Middle frontal gyrus (tissue), 1 donor: ENCODE measurements around the gene TAS2R31.
"Not testable (repeated sequence)": the region's sequence is repeated elsewhere in the genome, so short reads cannot be mapped to it uniquely, and the experiment has no call there.

Source experiments
- DNase-seq: peaks from one replicate; pipeline ENCODE4 v3.0.0-alpha.2; 2015; ENCODE audit warnings: low spot score; ENCODE audit errors: extremely low spot score

Gene TAS2R31

GRCh38 chr12:11031307-11031706, at the start of gene TAS2R31:
Gene TAS2R31 (minus strand): TSS chr12:11031407. CDS start chr12:11031335, 72 bp downstream.
- DNase-seq = no peak

- no peak for DNase-seq
These were observed 47.0 kb upstream of the TAS2R31 start for GRCh38 chr12:11078246-11078645.

- DNase-seq = no peak
These were observed 44.4 kb upstream of the TAS2R31 start for GRCh38 chr12:11075642-11076041.

GRCh38 chr12:11071414-11071813, 40.2 kb upstream of the TAS2R31 start:
- no peak for DNase-seq

GRCh38 chr12:11070999-11071398, 39.8 kb upstream of the TAS2R31 start:
- no peak for DNase-seq

GRCh38 chr12:11069854-11070365, 38.7 kb upstream of the TAS2R31 start:
- DNase-seq = no peak

- no peak for DNase-seq
These were observed 36.3 kb upstream of the TAS2R31 start for GRCh38 chr12:11067514-11067913.

- DNase-seq = not testable (repeated sequence)
These were observed 31.0 kb upstream of the TAS2R31 start, which contains the start of gene TAS2R46 for GRCh38 chr12:11062194-11062593. Gene TAS2R46 (minus strand): TSS chr12:11062294. CDS start chr12:11062294, 0 bp downstream.

- DNase-seq = no peak
These were observed 28.6 kb upstream of the TAS2R31 start for GRCh38 chr12:11059784-11060183.

GRCh38 chr12:11059041-11059440, 27.8 kb upstream of the TAS2R31 start:
- DNase-seq = no peak

- DNase-seq = no peak
These were observed 24.1 kb upstream of the TAS2R31 start for GRCh38 chr12:11055306-11055705.

GRCh38 chr12:11049806-11050531, 18.8 kb upstream of the TAS2R31 start:
- DNase-seq = not testable (repeated sequence)

GRCh38 chr12:11041366-11041765, 10.2 kb upstream of the TAS2R31 start:
- not testable (repeated sequence) for DNase-seq

- no peak for DNase-seq
These were observed 9.0 kb upstream of the TAS2R31 start for GRCh38 chr12:11040162-11040561.

GRCh38 chr12:11039171-11039570, 8.0 kb upstream of the TAS2R31 start:
- DNase-seq = no peak

- DNase-seq = not testable (repeated sequence)
These were observed 2.8 kb upstream of the TAS2R31 start for GRCh38 chr12:11033959-11034358.

GRCh38 chr12:11026118-11026517, 5.1 kb downstream of the TAS2R31 start:
- DNase-seq = no peak

GRCh38 chr12:11023387-11023786, 7.8 kb downstream of the TAS2R31 start:
- no peak for DNase-seq

GRCh38 chr12:11022520-11022919, 8.7 kb downstream of the TAS2R31 start, which contains the start of gene TAS2R19:
Gene TAS2R19 (minus strand): TSS chr12:11022620. CDS start chr12:11022571, 49 bp downstream.
- DNase-seq = no peak

- DNase-seq = peak; percentile 23
These were observed 14.3 kb downstream of the TAS2R31 start for GRCh38 chr12:11016937-11017336.

GRCh38 chr12:11015775-11016430, 15.3 kb downstream of the TAS2R31 start:
- no peak for DNase-seq

- no peak for DNase-seq
These were observed 17.0 kb downstream of the TAS2R31 start for GRCh38 chr12:11014234-11014633.
